ENCODE data around the gene SUN5.

GRCh38 chr20:33013701-33014326, 9.6 kb upstream of the SUN5 start:
- TF ChIP-seq CTCF (IDR thresholded peaks at IDR 0.05) (no peak), POLR2A (IDR thresholded peaks at IDR 0.05) (no peak)

Data from testis (tissue), 2 donors.